ENCODE measurements around the gene EIF5A.

- no peak for TF ChIP-seq CTCF (IDR thresholded peaks at IDR 0.05)
- TF ChIP-seq POLR2AphosphoS5 (IDR thresholded peaks at IDR 0.05) = no peak
Observed at GRCh38 chr17:7327056-7327455, 19.6 kb downstream of the EIF5A start.

Data from breast epithelium (tissue), 3 donors.